Subcutaneous abdominal adipose tissue (tissue), 5 donors: ENCODE measurements around the gene ZCWPW1.

Experiments
- H3K27ac ChIP-seq: one replicate; pipeline ENCODE4 v1.7.0; 2013; ENCODE audit warnings: low read depth, mild to moderate bottlenecking, inconsistent platforms, low read length, moderate library complexity
- H3K27me3 ChIP-seq, 5 donors: one replicate each; pipeline ENCODE4 v1.7.0; 2013; ENCODE audit warnings: low read length in 5 of 5, inconsistent platforms in 1 of 5; ENCODE audit not compliant: control insufficient read depth in 5 of 5, insufficient read depth in 4 of 5
- H3K36me3 ChIP-seq, 5 donors: one replicate each; pipeline ENCODE4 v1.7.0; 2013; ENCODE audit warnings: low read length in 5 of 5; ENCODE audit not compliant: control insufficient read depth in 5 of 5, insufficient read depth in 5 of 5
- H3K4me1 ChIP-seq, 5 donors: one replicate each; pipeline ENCODE4 v1.7.0; 2013; ENCODE audit warnings: low read length in 5 of 5, mild to moderate bottlenecking in 3 of 5, moderate library complexity in 1 of 5; ENCODE audit not compliant: control insufficient read depth in 5 of 5, insufficient read depth in 5 of 5
- H3K4me3 ChIP-seq, 5 donors: one replicate each; pipeline ENCODE4 v1.7.0; 2013; ENCODE audit warnings: low read length in 5 of 5, low read depth in 1 of 5
- H3K9ac ChIP-seq, 5 donors: one replicate each; pipeline ENCODE4 v1.7.0; 2013; ENCODE audit warnings: low read length in 5 of 5, mild to moderate bottlenecking in 4 of 5, moderate library complexity in 3 of 5
- H3K9me3 ChIP-seq, 5 donors: one replicate each; pipeline ENCODE4 v1.7.0; 2013; ENCODE audit warnings: low read length in 5 of 5; ENCODE audit not compliant: control insufficient read depth in 5 of 5
- donor health status: healthy.
- donor health status: healthy.
- donor health status: healthy.
- donor health status: healthy.
- donor health status: healthy.

Gene ZCWPW1

DNA sequence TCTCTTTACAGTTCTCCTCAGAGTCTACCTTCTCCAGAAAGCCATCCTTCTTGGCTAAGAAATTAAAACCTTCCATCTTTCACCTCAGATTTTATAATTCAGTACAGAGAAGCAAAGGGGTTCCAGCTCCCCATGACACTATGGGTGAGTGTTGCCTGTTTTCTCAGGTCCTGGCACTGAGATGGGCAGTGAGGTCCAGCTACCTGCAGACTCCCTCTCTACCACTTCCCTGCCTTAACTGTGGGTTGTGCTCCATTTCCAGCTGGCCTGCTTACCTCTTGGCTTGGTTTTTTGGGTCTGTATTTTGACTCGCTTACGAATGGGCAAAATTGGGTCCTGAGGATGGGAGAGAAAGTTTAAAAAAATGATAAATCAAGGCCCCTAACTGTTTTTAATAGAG, 26.3 kb downstream of the ZCWPW1 start:
- peaks cover 3 to 14% (median 13%) of the 10 kb centered on the region in 5 donors for H3K4me1 ChIP-seq
- no peak overlapping the region for H3K4me3 ChIP-seq
- H3K36me3 ChIP-seq = peaks cover 0 to 7% (median 3%) of the 10 kb centered on the region in 5 donors
- H3K9me3 ChIP-seq = no peaks in the 10 kb centered on the region
- no peaks in the 10 kb centered on the region for H3K27me3 ChIP-seq
- H3K27ac ChIP-seq = no peak overlapping the region
- no peak overlapping the region for H3K9ac ChIP-seq

DNA sequence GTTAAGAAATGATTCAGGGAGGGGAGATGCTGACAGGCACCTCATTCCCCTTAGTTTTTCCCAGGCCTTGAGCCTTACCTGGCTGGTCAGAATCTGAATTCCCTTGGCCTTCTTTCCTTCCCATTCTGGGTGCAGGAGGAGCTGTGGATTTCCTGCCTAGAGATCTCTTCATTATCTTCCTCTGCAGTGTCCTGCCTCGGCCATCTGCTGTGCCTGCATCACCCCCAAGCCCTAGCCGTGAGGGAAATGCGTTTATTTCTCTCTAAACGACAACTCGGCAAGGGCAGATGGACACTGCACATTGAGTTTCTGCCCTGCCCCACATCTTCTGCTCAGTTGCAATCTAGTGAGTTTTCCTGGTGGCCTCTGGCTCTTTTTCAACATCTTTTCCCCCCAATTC, 26.7 kb downstream of the ZCWPW1 start:
- Histone ChIP-seq H3K9me3 (no peaks in the 10 kb centered on the region), H3K27ac (no peak overlapping the region), H3K4me3 (no peak overlapping the region), H3K4me1 (peaks cover 3 to 18% (median 13%) of the 10 kb centered on the region in 5 donors), H3K27me3 (no peaks in the 10 kb centered on the region), H3K9ac (no peak overlapping the region), H3K36me3 (peaks cover 0 to 7% (median 3%) of the 10 kb centered on the region in 5 donors)

DNA sequence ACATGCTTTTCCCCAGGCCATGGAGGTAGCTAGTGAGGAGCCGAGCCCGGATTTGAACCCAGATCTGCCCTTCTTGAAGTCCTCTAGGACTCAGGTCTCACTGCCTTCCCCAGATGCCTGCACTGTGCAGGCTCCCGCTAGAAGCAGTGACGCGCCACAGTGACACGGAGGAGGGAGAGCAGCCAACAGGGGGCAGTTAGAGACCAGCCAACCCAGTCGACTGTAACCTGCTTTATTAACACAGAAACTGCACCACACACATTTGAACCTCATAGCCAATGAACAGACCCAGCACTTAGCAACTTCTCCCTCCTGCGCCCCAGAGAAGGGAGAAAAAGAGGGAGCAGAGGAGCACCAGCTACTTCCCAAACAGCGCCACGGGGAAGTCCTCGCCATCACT, 27.8 kb downstream of the ZCWPW1 start:
- Histone ChIP-seq H3K4me3 (no peak overlapping the region), H3K36me3 (peaks cover 0 to 7% (median 3%) of the 10 kb centered on the region in 5 donors), H3K27me3 (no peaks in the 10 kb centered on the region), H3K9me3 (no peaks in the 10 kb centered on the region), H3K9ac (no peak overlapping the region), H3K27ac (no peak overlapping the region), H3K4me1 (peaks cover 3 to 18% (median 13%) of the 10 kb centered on the region in 5 donors)

GRCh38 chr7:100400041-100400440, 28.5 kb downstream of the ZCWPW1 start:
- H3K4me3 ChIP-seq = no peak overlapping the region
- no peak overlapping the region for H3K27ac ChIP-seq
- H3K36me3 ChIP-seq = peaks cover 0 to 7% (median 3%) of the 10 kb centered on the region in 5 donors
- H3K9ac ChIP-seq = no peak overlapping the region
- peaks cover 3 to 18% (median 13%) of the 10 kb centered on the region in 5 donors for H3K4me1 ChIP-seq
- no peaks in the 10 kb centered on the region for H3K27me3 ChIP-seq
- H3K9me3 ChIP-seq = no peaks in the 10 kb centered on the region

- Histone ChIP-seq H3K9me3 (peaks cover 0 to 6% (median 4%) of the 10 kb centered on the region in 5 donors), H3K4me1 (peaks cover 3 to 18% (median 13%) of the 10 kb centered on the region in 5 donors), H3K9ac (peak overlapping the region in 1 of 5 donors; percentile 40), H3K27ac (no peak overlapping the region), H3K4me3 (peak overlapping the region in 2 of 5 donors; percentile 11 to 25), H3K27me3 (no peaks in the 10 kb centered on the region), H3K36me3 (peaks cover 0 to 7% (median 0%) of the 10 kb centered on the region in 5 donors)
Measured at GRCh38 chr7:100398239-100398638, 30.3 kb downstream of the ZCWPW1 start.

DNA sequence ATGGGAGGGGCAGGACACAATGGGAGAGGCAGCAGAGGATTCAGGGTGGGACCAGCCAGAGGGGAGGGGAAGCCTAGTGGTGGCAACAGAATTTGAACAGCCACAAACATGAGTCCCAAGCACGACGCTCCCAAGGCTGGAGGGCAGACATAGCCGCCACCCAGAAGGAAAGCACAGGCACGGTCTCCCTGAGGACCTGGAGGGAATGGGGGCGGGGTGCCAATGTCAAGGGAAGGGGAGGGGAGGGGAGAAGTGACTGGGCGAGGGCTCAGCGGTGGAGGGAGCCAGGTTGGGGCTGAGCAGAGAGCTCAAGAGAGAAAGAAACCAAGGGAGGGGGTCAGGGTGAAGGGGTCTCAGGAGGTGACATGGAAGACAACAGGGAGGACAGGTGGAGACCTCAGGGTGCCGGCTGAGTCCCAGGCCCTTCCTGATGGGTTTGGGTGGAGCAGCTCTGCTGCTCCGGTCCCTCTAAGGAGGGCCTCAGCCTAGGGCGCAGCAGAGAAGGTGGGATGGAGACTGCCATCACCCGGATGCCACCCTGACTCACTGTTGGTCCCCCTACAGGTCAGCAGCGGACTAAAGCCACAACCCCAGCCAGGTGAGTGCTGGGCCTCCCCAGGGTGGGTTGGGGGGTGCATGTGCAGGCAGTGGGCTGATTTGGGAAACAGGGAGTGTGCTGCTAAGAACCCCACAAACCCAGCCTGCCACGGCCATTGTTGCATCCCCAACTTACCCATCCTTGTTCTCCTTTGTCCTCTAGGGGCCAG, 31.0 kb downstream of the ZCWPW1 start:
- Histone ChIP-seq H3K9ac (no peak overlapping the region), H3K36me3 (peaks cover 0 to 7% (median 0%) of the 10 kb centered on the region in 5 donors), H3K27ac (no peak overlapping the region), H3K4me1 (peaks cover 3 to 18% (median 13%) of the 10 kb centered on the region in 5 donors), H3K27me3 (no peaks in the 10 kb centered on the region), H3K4me3 (no peak overlapping the region), H3K9me3 (peaks cover 0 to 6% (median 4%) of the 10 kb centered on the region in 5 donors)

GRCh38 chr7:100396421-100396982, 32.0 kb downstream of the ZCWPW1 start:
- Histone ChIP-seq H3K27me3 (no peaks in the 10 kb centered on the region), H3K27ac (no peak overlapping the region), H3K4me3 (no peak overlapping the region), H3K9me3 (peaks cover 0 to 6% (median 4%) of the 10 kb centered on the region in 5 donors), H3K9ac (peak overlapping the region in 1 of 5 donors; percentile 6), H3K36me3 (peaks cover 0 to 7% (median 0%) of the 10 kb centered on the region in 5 donors), H3K4me1 (peaks cover 3 to 18% (median 13%) of the 10 kb centered on the region in 5 donors)

- H3K4me3 ChIP-seq = no peak overlapping the region
- no peak overlapping the region for H3K27ac ChIP-seq
- no peak overlapping the region for H3K9ac ChIP-seq
- H3K4me1 ChIP-seq = peaks cover 3 to 18% (median 15%) of the 10 kb centered on the region in 5 donors
- no peaks in the 10 kb centered on the region for H3K36me3 ChIP-seq
- peaks cover 0 to 6% (median 0%) of the 10 kb centered on the region in 5 donors for H3K27me3 ChIP-seq
- peaks cover 0 to 6% (median 4%) of the 10 kb centered on the region in 5 donors for H3K9me3 ChIP-seq
Measured at GRCh38 chr7:100394077-100394476, 34.4 kb downstream of the ZCWPW1 start.

DNA sequence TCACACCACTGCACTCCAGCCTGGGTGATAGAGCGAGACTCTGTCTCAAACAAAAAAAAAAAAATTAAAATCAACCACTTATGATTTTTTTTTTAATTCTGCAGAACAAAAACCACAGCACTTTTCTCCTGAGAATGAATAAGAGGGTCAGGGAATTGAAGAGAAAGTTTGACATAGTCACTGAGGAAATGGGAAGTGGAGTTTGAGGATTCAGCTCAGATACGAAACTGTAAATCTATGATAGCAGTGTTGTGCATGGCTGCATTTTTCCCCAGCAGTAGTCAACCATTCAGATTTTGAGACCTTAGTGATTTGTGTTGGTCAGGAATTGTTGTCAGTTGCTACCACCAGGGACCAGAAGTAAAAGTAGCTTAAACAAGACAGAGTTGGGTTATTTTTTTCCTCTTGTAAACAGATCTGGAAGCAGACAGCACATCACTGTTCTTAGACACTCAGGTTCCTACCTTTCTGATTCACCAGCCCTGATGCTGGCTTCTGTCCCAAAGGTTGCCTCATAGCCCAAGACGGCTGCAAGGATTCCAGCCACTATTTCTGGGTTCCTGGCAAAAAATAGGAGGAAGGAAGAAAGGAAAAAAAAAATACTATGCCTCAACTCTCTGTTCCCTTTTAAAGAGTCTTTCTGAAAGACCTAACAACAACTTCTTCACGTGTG, 35.1 kb downstream of the ZCWPW1 start:
- no peaks in the 10 kb centered on the region for H3K36me3 ChIP-seq

More for the DNA sequence above, 35.1 kb downstream of the ZCWPW1 start:
- peaks cover 0 to 6% (median 4%) of the 10 kb centered on the region in 5 donors for H3K9me3 ChIP-seq
- H3K9ac ChIP-seq = no peak overlapping the region
- peaks cover 3 to 15% (median 10%) of the 10 kb centered on the region in 5 donors for H3K4me1 ChIP-seq
- no peak overlapping the region for H3K27ac ChIP-seq
- H3K4me3 ChIP-seq = no peak overlapping the region
- H3K27me3 ChIP-seq = peaks cover 0 to 6% (median 0%) of the 10 kb centered on the region in 5 donors
